Measurements from ENCODE around the gene HDGFL2. TPM values are rescaled to one million over a fixed set of nuclear protein-coding genes. Genes with fewer than 3 reads are reported as not detected.

HDGFL2 gene
- total and polyA plus RNA-seq, 10 of the 15 experiments (the other 5 are each of a cell fraction or from before 2014, with no cell fraction given): 0.16 to 56.9 (median 25.3) TPM

- DNase-seq (ENCODE audit: low read depth, low spot score) (no peak), FAIRE-seq (no peak), ATAC-seq (no peak)
- no peaks in the 10 kb centered on the region for H4K20me1 ChIP-seq (ENCODE audit: control insufficient read depth, insufficient read depth)
- peak overlapping the region; percentile 7; the same call in 1 of the 2 replicates for H3K4me2 ChIP-seq (ENCODE audit: control insufficient read depth, insufficient read depth)
- H3K9me3 ChIP-seq (replicated peaks; ENCODE audit: control insufficient read depth, insufficient read depth, low read length): peaks cover 2% of the 10 kb centered on the region; the same call in 2 of the 3 replicates
- ChIA-PET RAD21 (ENCODE audit: unreplicated experiment) (no interaction called here), CTCF (interaction anchor here (0.6 to 4.8 kb wide), 5 partner anchors 15 to 93 kb away, joined by 3 to 44 read pairs (median 4); no protein-coding TSS in a partner anchor), POLR2A (interaction anchor here (0.7 kb wide), 1 partner anchor 137 kb away, joined by 3 read pairs; the partner anchor contains the start of gene CHAF1A), SMC1A (ENCODE audit: uncharacterized antibody, unreplicated experiment) (interaction anchor here (1.8 kb wide), 1 partner anchor 14 kb away, joined by 4 read pairs; no protein-coding TSS in a partner anchor)
- no peak overlapping the region for H3K27ac ChIP-seq (ENCODE audit: control insufficient read depth, insufficient read depth)
- intact Hi-C loops (cut with micrococcal nuclease; ENCODE audit: unreplicated experiment) (no loop called here), in situ Hi-C loops (cut with MboI) (no loop called here)
- H3K9ac ChIP-seq (ENCODE audit: control insufficient read depth, insufficient read depth, low read length): no peak overlapping the region
- 60% methylated on average over 3 of the region's 3 CpGs for WGBS (ENCODE audit: insufficient coverage, insufficient replicate concordance, low lambda C conversion rate, missing lambda C conversion rate)
- H3K36me3 ChIP-seq (ENCODE audit: control insufficient read depth in 2 of 2, insufficient read depth in 2 of 2, low read length in 1 of 2): no peaks in the 10 kb centered on the region
- H3K79me2 ChIP-seq (ENCODE audit: control insufficient read depth, insufficient read depth, low read length): no peaks in the 10 kb centered on the region
- BruUV-seq (replicated peaks): TSS peak; percentile 74
- no peak overlapping the region for H3K4me3 ChIP-seq
- no peaks in the 10 kb centered on the region for H3K27me3 ChIP-seq (replicated peaks in 1 of 2; ENCODE audit: control insufficient read depth in 2 of 2, insufficient read depth in 2 of 2, low read length in 1 of 2)
- peaks cover 12% of the 10 kb centered on the region for H3K4me1 ChIP-seq (ENCODE audit: control insufficient read depth, insufficient read depth, low read length)
- TF ChIP-seq PAX8 (IDR thresholded peaks at IDR 0.05): no peak
- TF ChIP-seq JUNB (IDR thresholded peaks at IDR 0.05): no peak
- TF ChIP-seq E4F1 (IDR thresholded peaks at IDR 0.05; ENCODE audit: borderline replicate concordance, partially characterized antibody): no peak
- no peak for TF ChIP-seq RELB (IDR thresholded peaks at IDR 0.05; ENCODE audit: low read depth)
- TF ChIP-seq BCL11A (IDR thresholded peaks at IDR 0.05; ENCODE audit: low read depth, low read length): no peak
- no peak for TF ChIP-seq MEF2A (IDR thresholded peaks at IDR 0.05; ENCODE audit: insufficient read depth, low read depth, low read length)
- no peak for TF ChIP-seq NBN (IDR thresholded peaks at IDR 0.05)
- TF ChIP-seq RUNX3 (IDR thresholded peaks at IDR 0.05; ENCODE audit: low read length): no peak
- TF ChIP-seq ELK1 (IDR thresholded peaks at IDR 0.05; ENCODE audit: low read depth, low read length): no peak
- TF ChIP-seq POLR2AphosphoS2 (IDR thresholded peaks at IDR 0.05; ENCODE audit: low read depth, low read length): no peak
- TF ChIP-seq CHD2 (IDR thresholded peaks at IDR 0.05; ENCODE audit: borderline replicate concordance, low read depth, low read length): no peak
- TF ChIP-seq MYC (IDR thresholded peaks at IDR 0.05; ENCODE audit: insufficient read depth, insufficient read length, insufficient replicate concordance, low read length, severe bottlenecking): no peak
- no peak for TF ChIP-seq IRF4 (IDR thresholded peaks at IDR 0.05; ENCODE audit: low read depth, low read length)
- no peak overlapping the region for H2AFZ ChIP-seq (ENCODE audit: control insufficient read depth, low read depth, low read length)
Measured at GRCh38 chr19:4539169-4539692, 67.1 kb downstream of the HDGFL2 start.

Measured in GM12878 (cell line).